K562 (cell line): ENCODE measurements around the gene SPATA33. TPM values are rescaled to one million over a fixed set of nuclear protein-coding genes. Genes with fewer than 3 reads are reported as not detected.

Experiments used
- ADNP ChIP-seq: fragments of 200-800 bp; sonication (Bioruptor generic); IDR thresholded peaks from 2 replicates; pipeline ENCODE4 v1.6.1; 2016; ENCODE audit warnings: missing genetic modification characterization, missing compliant biosample characterization
- CEBPG ChIP-seq, 3 experiments: fragments of 200-800 bp in 1 of 3; sonication (Bioruptor generic) in 1 of 3; sonication (generic) in 1 of 3; formaldehyde crosslinking in 1 of 3; IDR thresholded peaks in 2 of 3; conservative IDR thresholded peaks in 1 of 3; 2 replicates each; pipeline versions ENCODE4 v1.6.1 to v1.8.0; 2016 to 2022; ENCODE audit warnings: missing compliant biosample characterization in 2 of 3, missing genetic modification characterization in 2 of 3, mild to moderate bottlenecking in 1 of 3, missing genetic modification reagents in 1 of 3
- CREB5 ChIP-seq: fragments of 250-450 bp; sonication (Bioruptor Pico); IDR thresholded peaks from 2 replicates; pipeline ENCODE4 v1.5.0; 2020; ENCODE audit warnings: mild to moderate bottlenecking
- CXXC5 ChIP-seq: fragments of 250-450 bp; sonication (Bioruptor Pico); IDR thresholded peaks from 2 replicates; pipeline ENCODE4 v1.8.0; 2022; ENCODE audit warnings: inconsistent platforms, mild to moderate bottlenecking, moderate library complexity
- FIP1L1 ChIP-seq: fragments of 200-400 bp; formaldehyde crosslinking; IDR thresholded peaks from 2 replicates; pipeline ENCODE4 v1.6.1; 2018; ENCODE audit warnings: mild to moderate bottlenecking, low read depth, low read length; ENCODE audit not compliant: poor library complexity, severe bottlenecking
- MAFG ChIP-seq: fragments of 450-650 bp; conservative IDR thresholded peaks from 2 replicates; pipeline ENCODE4 v1.6.1; 2016; ENCODE audit warnings: missing genetic modification characterization, missing compliant biosample characterization
- NUFIP1 ChIP-seq: fragments of 450-650 bp; IDR thresholded peaks from 2 replicates; pipeline ENCODE4 v1.6.1; 2018; ENCODE audit not compliant: partially characterized antibody
- RBFOX2 ChIP-seq: fragments of 200-400 bp; formaldehyde crosslinking; IDR thresholded peaks from 2 replicates; pipeline ENCODE4 v1.6.1; 2017; ENCODE audit warnings: low read depth, mild to moderate bottlenecking, low read length, moderate library complexity
- REST ChIP-seq, 2 experiments: fragments of 450-650 bp; formaldehyde crosslinking in 1 of 2; IDR thresholded peaks; 2 replicates each; pipeline versions ENCODE4 v1.4.0 to v1.6.1; 2014 to 2020; ENCODE audit warnings: mild to moderate bottlenecking in 2 of 2, borderline replicate concordance in 1 of 2, low read depth in 1 of 2
- TBP ChIP-seq: optimal IDR thresholded peaks from 2 replicates; pipeline ENCODE3; 2011; ENCODE audit warnings: low read depth, low read length, improper control_type of control experiment
- TCF7 ChIP-seq: sonication (generic); IDR thresholded peaks from 2 replicates; pipeline ENCODE4 v1.6.1; 2016; ENCODE audit warnings: antibody characterized with exemption, borderline replicate concordance
- ZBTB2 ChIP-seq: fragments of 450-650 bp; IDR thresholded peaks from 2 replicates; pipeline ENCODE4 v1.6.1; 2016; ENCODE audit warnings: antibody characterized with exemption
- ZBTB26 ChIP-seq: fragments of 450-650 bp; formaldehyde crosslinking; IDR thresholded peaks from 2 replicates; pipeline ENCODE4 v1.4.0; 2022; ENCODE audit warnings: missing genetic modification characterization
- ZNF696 ChIP-seq: fragments of 250-450 bp; sonication (Bioruptor Pico); conservative IDR thresholded peaks from 2 replicates; pipeline ENCODE4 v1.4.0; 2020; ENCODE audit warnings: mild to moderate bottlenecking, moderate library complexity
- polyA plus RNA-seq, 8 experiments: library from polyadenylated mRNA; depleted of rRNA in 4 of 8; stranded (reverse) in 5 of 8; unstranded in 3 of 8; fragments of >200 nt; fragmentation: Nextera tagmentation in 2 of 8; fragmentation: Illumina TruSeq in 1 of 8; extraction: Ambion mirVana in 2 of 8; extraction: Trizol in 1 of 8; gene quantifications; 2 replicates each; pipeline versions ENCODE4 v1.2.1 to v1.2.3, GENCODE V29; 2011 to 2014; ENCODE audit warnings: inconsistent platforms in 1 of 8, missing spikeins in 1 of 8
- total RNA-seq, 7 experiments: library from RNA; depleted of rRNA in 6 of 7; stranded (reverse); fragments of >200 nt in 6 of 7; fragmentation: Illumina TruSeq in 2 of 7; extraction: Trizol in 2 of 7; gene quantifications; 2 replicates each; pipeline versions ENCODE4 v1.2.1 to v1.2.3, GENCODE V29; 2011 to 2021; ENCODE audit warnings: low replicate concordance in 1 of 7

SPATA33 gene
- total and polyA plus RNA-seq, 9 of the 15 experiments (the other 6 are each of a cell fraction or from before 2014, with no cell fraction given), result 4.0 to 20.0 (median 11.8) TPM

- no peak for TF ChIP-seq REST (IDR thresholded peaks at IDR 0.05; ENCODE audit: borderline replicate concordance)
- no peak for TF ChIP-seq REST (CRISPR knock-in tag; IDR thresholded peaks at IDR 0.05; ENCODE audit: low read depth)
- no peak for TF ChIP-seq TBP
- 0 out of 2 replicates have a peak, but pooled peaks have one; percentile 2 for TF ChIP-seq RBFOX2
- TF ChIP-seq CXXC5 (CRISPR knock-in tag), result no peak
- TF ChIP-seq CREB5 (CRISPR knock-in tag), result no peak
- TF ChIP-seq ADNP (tag), result no peak
- no peak for TF ChIP-seq NUFIP1
- TF ChIP-seq TCF7, result no peak
- TF ChIP-seq FIP1L1, result peak; percentile 21
- no peak for TF ChIP-seq ZNF696 (CRISPR knock-in tag)
- no peak for TF ChIP-seq ZBTB2
- TF ChIP-seq CEBPG (CRISPR knock-in tag; IDR thresholded peaks at IDR 0.05), result no peak
- TF ChIP-seq CEBPG (tag; conservative IDR thresholded peaks at IDR 0.05 in 1 of 2, IDR thresholded peaks at IDR 0.05 in 1 of 2), result no peak
- TF ChIP-seq ZBTB26 (CRISPR knock-in tag), result no peak
- TF ChIP-seq MAFG (tag), result no peak
Measured at GRCh38 chr16:89697616-89698331, 40.1 kb downstream of the SPATA33 start (continued).
